Panc1 (cell line): ENCODE measurements around the gene COL4A2. TPM values are rescaled to one million over a fixed set of nuclear protein-coding genes. Genes with fewer than 3 reads are reported as not detected.
"Not testable (repeated sequence)": the region's sequence is repeated elsewhere in the genome, so short reads cannot be mapped to it uniquely, and the experiment has no call there.

Experiments used
- ATAC-seq: fragments of 200-7000 bp; cut with Tn5 transposase; 2 replicates; pipeline ENCODE4 v1.9.1; 2020; ENCODE audit warnings: mild to moderate bottlenecking, moderate library complexity
- BruUV-seq: library from RNA; stranded (reverse); fragments of 400-500 nt; replicated peaks from 2 replicates; lab custom pipeline; 2021; lab: Mats Ljungman, UMichigan
- CTCF ChIA-PET: fragments of 300-600 bp; sonication (Branson Sonifier 250); formaldehyde crosslinking; loops from one replicate; lab custom pipeline; 2022; ENCODE audit warnings: antibody characterized with exemption; lab: Charles Lee
- POLR2A ChIA-PET: fragments of 300-600 bp; sonication (Branson Sonifier 250); formaldehyde crosslinking; loops from one replicate; lab custom pipeline; 2022; ENCODE audit warnings: antibody characterized with exemption; lab: Charles Lee
- DNase-seq: peaks from one replicate; pipeline ENCODE4 v3.0.0-alpha.2; 2010; ENCODE audit warnings: low read depth, low spot score
- H3K27ac ChIP-seq: 2 replicates; pipeline ENCODE4 v1.5.1; 2011; ENCODE audit warnings: mild to moderate bottlenecking, low read length, inconsistent platforms
- H3K27me3 ChIP-seq: fragments of 200-500 bp; sonication (Bioruptor generic); 2 replicates; pipeline ENCODE4 v1.6.0; 2014; ENCODE audit warnings: low read length, inconsistent platforms; ENCODE audit not compliant: control insufficient read depth, insufficient read depth
- H3K36me3 ChIP-seq: fragments of 200-500 bp; sonication (Bioruptor generic); 2 replicates; pipeline ENCODE4 v1.5.1; 2014; ENCODE audit warnings: inconsistent platforms, mild to moderate bottlenecking, low read length, moderate library complexity; ENCODE audit not compliant: control insufficient read depth, insufficient read depth
- H3K4me1 ChIP-seq: 2 replicates; pipeline ENCODE4 v1.5.1; 2011; ENCODE audit warnings: inconsistent platforms, mild to moderate bottlenecking, low read length, moderate library complexity; ENCODE audit not compliant: control insufficient read depth, insufficient read depth
- H3K4me3 ChIP-seq, 2 experiments: 2 replicates each; pipeline ENCODE4 v1.5.1; 2011 to 2012; ENCODE audit warnings: low read depth in 2 of 2, low read length in 2 of 2, mild to moderate bottlenecking in 2 of 2, inconsistent platforms in 1 of 2, moderate library complexity in 1 of 2
- H3K9me3 ChIP-seq: fragments of 200-500 bp; sonication (Bioruptor generic); 2 replicates; pipeline ENCODE4 v1.5.1; 2014; ENCODE audit warnings: low read depth, mild to moderate bottlenecking, inconsistent platforms, low read length, moderate library complexity; ENCODE audit not compliant: control insufficient read depth, insufficient read depth
- CTCF ChIP-seq: fragments of 450-650 bp; IDR thresholded peaks from 2 replicates; pipeline ENCODE4 v1.5.1; 2017; ENCODE audit warnings: mild to moderate bottlenecking
- POLR2AphosphoS5 ChIP-seq: IDR thresholded peaks from 2 replicates; pipeline ENCODE4 v1.6.1; 2012; ENCODE audit warnings: mild to moderate bottlenecking, low read depth, low read length, moderate library complexity
- REST ChIP-seq, 2 experiments: IDR thresholded peaks; 2 replicates each; pipeline ENCODE4 v1.6.1; 2011 to 2012; ENCODE audit warnings: low read depth in 2 of 2, control low read depth in 1 of 2, low read length in 1 of 2, mild to moderate bottlenecking in 1 of 2, moderate library complexity in 1 of 2; ENCODE audit not compliant: insufficient read depth in 1 of 2
- SIN3A ChIP-seq: IDR thresholded peaks from 2 replicates; pipeline ENCODE4 v1.6.1; 2012; ENCODE audit warnings: low read depth, mild to moderate bottlenecking, low read length, moderate library complexity, borderline replicate concordance; ENCODE audit not compliant: insufficient read depth
- TCF7L2 ChIP-seq: IDR thresholded peaks from 2 replicates; pipeline ENCODE4 v1.6.1; 2011; ENCODE audit warnings: mild to moderate bottlenecking, low read depth, low read length, inconsistent platforms
- in situ Hi-C: cut with HindIII; loops from 2 replicates; pipeline ENCODE4 v1.10.0; 2016; ENCODE audit warnings: low sequenced_read_pairs, low pct_unique_long_range_greater_than_20kb
- intact Hi-C: fragments of 100-400 bp; cut with micrococcal nuclease; formaldehyde crosslinking; loops from one replicate; pipeline ENCODE4 v1.10.0; 2022; ENCODE audit not compliant: unreplicated experiment
- total RNA-seq: library from RNA; stranded (reverse); gene quantifications from one replicate; pipeline ENCODE4 v1.2.1, GENCODE V29; 2021; ENCODE audit not compliant: unreplicated experiment

COL4A2 gene
- total RNA-seq, 1 experiment from 2014 or later, result 3.0 TPM

- Histone ChIP-seq H3K36me3 (no peaks in the 10 kb centered on the region), H3K9me3 (no peaks in the 10 kb centered on the region), H3K27me3 (no peaks in the 10 kb centered on the region), H3K4me1 (no peaks in the 10 kb centered on the region), H3K27ac (no peak overlapping the region), H3K4me3 (no peak overlapping the region)
- ATAC-seq (no peak), DNase-seq (no peak)
- no TSS peak for BruUV-seq
- ChIA-PET POLR2A (no interaction called here), CTCF (no interaction called here)
- TF ChIP-seq REST (IDR thresholded peaks at IDR 0.05; ENCODE audit: insufficient read depth in 1 of 2, low read depth in 2 of 2, low read length in 1 of 2) (no peak), SIN3A (no peak), CTCF (no peak), TCF7L2 (no peak)
- in situ Hi-C loops, result no loop called here
- intact Hi-C loops, result no loop called here
Measured at GRCh38 chr13:110486061-110486715, 179.1 kb downstream of the COL4A2 start.

- not testable (repeated sequence) for H3K27ac ChIP-seq, BruUV-seq
Measured at GRCh38 chr13:110486880-110487279, 179.8 kb downstream of the COL4A2 start.

GRCh38 chr13:110490009-110490770 lies 183.1 kb downstream of the COL4A2 start:
- intact Hi-C loops (no loop called here), in situ Hi-C loops (no loop called here)
- H3K36me3 ChIP-seq, result no peaks in the 10 kb centered on the region
- no peak overlapping the region for H3K4me3 ChIP-seq
- no peaks in the 10 kb centered on the region for H3K9me3 ChIP-seq
- ChIA-PET CTCF (no interaction called here), POLR2A (no interaction called here)
- no peak overlapping the region for H3K27ac ChIP-seq
- H3K4me1 ChIP-seq, result no peaks in the 10 kb centered on the region
- DNase-seq, result no peak
- no peak for ATAC-seq
- no peaks in the 10 kb centered on the region for H3K27me3 ChIP-seq
- TF ChIP-seq TCF7L2 (no peak), POLR2AphosphoS5 (no peak), REST (IDR thresholded peaks at IDR 0.05; ENCODE audit: insufficient read depth in 1 of 2, low read depth in 2 of 2, low read length in 1 of 2) (no peak), SIN3A (no peak), CTCF (no peak)
- BruUV-seq, result no TSS peak

More at GRCh38 chr13:110486880-110487279, 179.8 kb downstream of the COL4A2 start:
- H3K27me3 ChIP-seq, in situ Hi-C loops, H3K4me3 ChIP-seq, DNase-seq, CTCF ChIA-PET, ATAC-seq, H3K36me3 ChIP-seq, POLR2A ChIA-PET, H3K9me3 ChIP-seq, H3K4me1 ChIP-seq, intact Hi-C loops: not testable (repeated sequence)
